RPMI7951 (cell line): ENCODE results near the gene KIF9. TPM values are rescaled to one million over a fixed set of nuclear protein-coding genes. Genes with fewer than 3 reads are reported as not detected.
A peak's percentile ranks its signal among the peaks of the same experiment; 100 is the strongest.
"Not testable (repeated sequence)": the region's sequence is repeated elsewhere in the genome, so short reads cannot be mapped to it uniquely, and the experiment has no call there.

Source experiments
- DNase-seq: peaks from one replicate; pipeline ENCODE4 v3.0.0-alpha.2; 2012; ENCODE audit warnings: low read depth
- total RNA-seq: library from RNA; depleted of rRNA; stranded (reverse); fragments of >200 nt; shearing (Covaris generic); gene quantifications from 2 replicates; pipeline ENCODE4 v1.2.3, GENCODE V29; 2014

The KIF9 gene
- total RNA-seq, 1 experiment from 2014 or later, result 22.1 TPM

DNA sequence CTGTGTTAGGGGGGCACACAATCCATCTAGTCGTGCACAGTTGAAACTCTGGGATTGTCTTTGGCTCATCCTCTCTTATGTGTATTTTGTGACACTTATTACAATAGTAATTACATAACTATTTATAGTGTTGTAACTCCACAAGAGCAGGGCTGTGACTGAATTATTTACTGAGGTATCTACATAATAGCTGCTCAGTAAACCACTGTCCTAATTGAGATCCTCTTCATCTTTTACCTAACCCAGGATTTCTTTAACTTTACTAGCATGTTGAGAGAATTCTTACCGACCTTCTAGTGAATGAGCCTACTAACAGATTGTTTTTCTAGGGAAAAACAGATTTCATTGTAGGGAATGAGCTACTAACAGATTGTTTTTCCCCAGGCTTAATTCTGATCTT lies 11.2 kb upstream of the KIF9 start:
- no peak for DNase-seq

- not testable (repeated sequence) for DNase-seq
Measured at GRCh38 chr3:47291754-47292420, 9.3 kb upstream of the KIF9 start.

GRCh38 chr3:47291158-47291753 lies 8.7 kb upstream of the KIF9 start:
- DNase-seq, result peak; percentile 8

- DNase-seq, result no peak
Measured at GRCh38 chr3:47288966-47289910, 6.6 kb upstream of the KIF9 start.

GRCh38 chr3:47283591-47284364 lies 1.2 kb upstream of the KIF9 start:
- DNase-seq, result peak; percentile 11

DNA sequence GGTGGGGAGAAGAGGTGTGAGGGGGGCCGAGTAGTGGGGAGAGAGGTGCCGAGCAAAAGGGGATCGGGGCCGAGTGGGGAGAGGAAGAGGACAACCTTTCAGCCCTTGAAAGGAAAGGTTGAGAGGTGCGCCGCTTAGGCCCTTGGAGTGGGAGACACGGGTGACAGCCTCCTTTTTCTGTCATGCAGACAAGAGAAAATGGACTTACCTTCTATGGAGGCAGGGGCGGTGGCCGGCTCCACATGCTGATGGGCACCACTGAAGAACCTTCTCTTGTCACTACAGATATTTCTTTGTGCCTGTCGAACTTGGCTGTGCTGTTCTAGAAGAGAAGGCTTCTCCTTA lies 566 bp upstream of the KIF9 start:
- DNase-seq, result peak; percentile 19

- DNase-seq, result no peak
Measured at GRCh38 chr3:47280519-47280918, 2.1 kb downstream of the KIF9 start.

- DNase-seq, result no peak
Measured at GRCh38 chr3:47276558-47276957, 6.0 kb downstream of the KIF9 start.

GRCh38 chr3:47274652-47275051 lies 7.9 kb downstream of the KIF9 start:
- DNase-seq, result no peak

DNA sequence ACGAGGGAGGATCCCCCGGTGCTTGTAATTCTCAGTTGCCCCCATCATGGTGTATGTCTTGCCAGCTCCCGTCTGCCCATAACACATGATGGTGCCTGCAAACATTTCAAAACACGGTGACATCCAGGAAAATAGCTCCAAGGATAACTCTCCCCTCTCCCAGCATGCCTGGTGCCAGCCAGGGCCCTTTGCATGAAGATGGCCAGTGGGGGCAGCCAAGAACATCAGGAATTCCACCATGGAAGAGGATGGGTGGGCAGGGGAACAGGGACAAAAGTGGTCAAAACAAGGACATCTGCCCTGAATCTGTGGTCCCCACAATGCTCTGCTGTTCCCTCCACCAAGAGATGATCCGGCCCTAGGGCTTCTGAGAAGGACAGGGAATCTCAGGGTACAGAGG lies 9.0 kb downstream of the KIF9 start:
- no peak for DNase-seq

DNA sequence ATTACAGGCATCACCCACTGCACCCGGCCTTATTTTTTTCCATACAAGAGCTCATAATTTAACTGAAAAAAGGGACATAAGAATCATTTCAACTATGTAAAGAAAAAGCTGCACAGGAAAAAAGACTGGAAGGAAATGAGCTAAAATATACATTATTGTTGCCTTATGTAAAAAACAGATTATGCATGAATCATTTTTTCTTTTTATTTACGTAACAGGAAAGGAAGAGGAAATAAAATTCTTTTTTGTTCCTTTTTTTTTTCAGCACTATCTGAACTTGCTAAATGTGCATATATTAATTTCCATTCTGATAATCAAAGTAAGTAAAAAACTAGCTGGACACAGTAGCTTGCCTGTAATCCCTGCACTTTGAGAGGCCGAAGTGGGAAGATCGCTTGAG lies 12.1 kb downstream of the KIF9 start:
- no peak for DNase-seq

DNA sequence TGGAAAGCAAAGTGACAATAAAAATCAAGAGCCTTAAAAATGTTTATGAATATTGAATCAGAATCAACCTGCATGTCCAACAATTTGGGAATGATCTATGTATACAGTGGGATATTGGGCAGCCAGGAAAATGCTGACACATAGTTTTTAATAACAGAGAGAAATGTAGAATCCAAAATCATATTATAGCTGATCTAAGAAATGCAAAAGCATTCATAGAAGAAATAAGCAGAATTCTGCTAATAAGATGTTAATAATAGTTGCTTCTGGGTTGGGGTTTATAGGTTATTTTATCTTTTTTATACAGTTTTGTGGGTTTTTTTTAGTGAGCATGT lies 15.1 kb downstream of the KIF9 start:
- DNase-seq, result no peak

- peak; percentile 97 for DNase-seq
Measured at GRCh38 chr3:47266709-47267489, 15.7 kb downstream of the KIF9 start.

GRCh38 chr3:47265725-47266428 lies 16.7 kb downstream of the KIF9 start:
- DNase-seq, result no peak

- no peak for DNase-seq
Measured at GRCh38 chr3:47265008-47265407, 17.6 kb downstream of the KIF9 start.

GRCh38 chr3:47261301-47261700 lies 21.3 kb downstream of the KIF9 start:
- DNase-seq, result peak; percentile 52

DNA sequence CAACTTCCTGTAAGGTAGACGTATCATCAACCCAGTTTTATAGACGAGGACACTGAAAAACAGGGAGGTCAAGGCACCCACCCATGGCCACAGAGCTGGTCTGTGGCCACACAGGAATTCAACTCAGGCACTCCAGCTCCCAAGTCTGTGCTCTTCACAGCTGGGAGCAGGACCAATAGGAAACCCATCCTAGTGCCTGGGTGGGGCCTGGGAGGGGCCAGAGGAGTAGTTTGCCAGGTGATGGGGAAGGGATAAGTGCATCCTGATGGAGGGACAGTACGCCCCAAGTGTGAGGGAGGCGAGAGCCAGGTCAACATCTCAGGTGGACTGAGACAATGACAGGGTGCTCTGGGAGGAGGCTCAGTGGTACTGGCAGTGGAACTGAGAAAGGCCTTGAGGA lies 22.0 kb downstream of the KIF9 start:
- DNase-seq, result no peak

- DNase-seq, result no peak
Measured at GRCh38 chr3:47259114-47259513, 23.5 kb downstream of the KIF9 start.

DNA sequence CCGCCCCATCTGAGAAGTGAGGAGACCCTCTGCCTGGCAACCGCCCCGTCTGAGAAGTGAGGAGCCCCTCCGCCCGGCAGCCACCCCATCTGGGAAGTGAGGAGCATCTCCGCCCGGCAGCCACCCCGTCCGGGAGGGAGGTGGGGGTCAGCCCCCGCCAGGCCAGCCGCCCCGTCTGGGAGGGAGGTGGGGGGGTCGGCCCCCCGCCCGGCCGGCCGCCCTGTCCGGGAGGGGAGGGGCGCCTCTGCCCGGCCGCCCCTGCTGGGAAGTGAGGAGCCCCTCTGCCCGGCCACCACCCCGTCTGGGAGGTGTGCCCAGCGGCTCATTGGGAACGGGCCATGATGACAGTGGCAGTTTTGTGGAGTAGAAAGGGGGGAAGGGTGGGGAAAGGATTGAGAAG lies 26.3 kb downstream of the KIF9 start:
- not testable (repeated sequence) for DNase-seq

GRCh38 chr3:47251689-47252088 lies 30.9 kb downstream of the KIF9 start:
- no peak for DNase-seq

DNA sequence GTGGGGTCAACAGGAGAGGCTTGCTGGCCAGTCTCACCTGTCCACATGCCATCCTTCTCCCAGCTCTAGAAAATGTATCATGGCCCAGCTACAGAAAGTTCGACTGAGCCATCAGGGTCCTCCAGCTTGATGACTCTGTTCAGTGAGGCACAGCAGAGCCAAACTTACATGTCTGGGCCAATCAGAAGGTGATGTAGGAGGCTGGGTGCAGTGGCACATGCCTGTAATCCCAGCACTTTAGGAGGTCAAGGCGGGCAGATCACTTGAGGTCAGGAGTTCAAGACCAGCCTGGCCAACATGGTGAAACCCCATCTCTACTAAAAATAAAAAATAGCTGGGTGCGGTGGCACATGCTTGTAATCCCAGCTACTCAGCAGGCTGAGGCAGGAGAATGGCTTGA lies 31.5 kb downstream of the KIF9 start:
- not testable (repeated sequence) for DNase-seq
